B cell (primary cell): ENCODE measurements around the gene DEPDC4. TPM values are rescaled to one million over a fixed set of nuclear protein-coding genes. Genes with fewer than 3 reads are reported as not detected.
"Not testable (repeated sequence)": the region's sequence is repeated elsewhere in the genome, so short reads cannot be mapped to it uniquely, and the experiment has no call there.

ENCODE experiments used
- ATAC-seq: fragments of 200-7000 bp; cut with Tn5 transposase; one replicate; pipeline ENCODE4 v1.10.0; 2021; ENCODE audit warnings: low read depth, mild to moderate bottlenecking, moderate number of reproducible peaks, moderate library complexity
- CTCF ChIA-PET: fragments of 350-600 bp; sonication (Branson Sonifier 250); formaldehyde crosslinking; loops from one replicate; lab custom pipeline; 2021; ENCODE audit warnings: antibody characterized with exemption, inconsistent platforms; lab: Charles Lee
- POLR2A ChIA-PET: fragments of 350-600 bp; sonication (Branson Sonifier 250); formaldehyde crosslinking; loops from one replicate; lab custom pipeline; 2021; ENCODE audit warnings: antibody characterized with exemption; lab: Charles Lee
- DNase-seq: peaks from one replicate; pipeline ENCODE4 v3.0.0; 2013
- H2AFZ ChIP-seq: 2 replicates; pipeline ENCODE4 v1.6.1; 2012; ENCODE audit warnings: mild to moderate bottlenecking, low read depth, low read length; ENCODE audit not compliant: insufficient read depth, poor library complexity, severe bottlenecking
- H3K27ac ChIP-seq, 2 donors: 1 replicate in 1 of 2; 2 replicates in 1 of 2; pipeline ENCODE4 v1.5.1; 2012 to 2013; ENCODE audit warnings: low read length in 2 of 2, mild to moderate bottlenecking in 2 of 2, moderate library complexity in 1 of 2
- H3K27me3 ChIP-seq, 4 experiments: fragments of 200-600 bp in 1 of 4; sonication (generic) in 1 of 4; replicated peaks in 1 of 4; 1 replicate in 2 of 4; 2 replicates in 2 of 4; pipeline versions ENCODE4 v1.6.1 to v1.7.0; 2013 to 2016; ENCODE audit warnings: low read length in 3 of 4, mild to moderate bottlenecking in 2 of 4, mixed read lengths in 1 of 4, moderate library complexity in 1 of 4; ENCODE audit not compliant: insufficient read depth in 4 of 4, control insufficient read depth in 3 of 4; ENCODE audit errors: control extremely low read depth in 1 of 4
- H3K36me3 ChIP-seq, 2 experiments: replicated peaks in 1 of 2; 1 replicate in 1 of 2; 2 replicates in 1 of 2; pipeline versions ENCODE4 v1.6.1 to v1.7.1; 2013; ENCODE audit warnings: low read length in 1 of 2; ENCODE audit not compliant: insufficient read depth in 2 of 2, control insufficient read depth in 1 of 2; ENCODE audit errors: control extremely low read depth in 1 of 2, extremely low read depth in 1 of 2
- H3K4me1 ChIP-seq, 2 donors: fragments of 200-600 bp in 1 of 2; sonication (generic) in 1 of 2; 1 replicate in 1 of 2; 2 replicates in 1 of 2; pipeline versions ENCODE4 v1.5.1 to v1.6.1; 2013 to 2017; ENCODE audit warnings: low read length in 2 of 2; ENCODE audit not compliant: control insufficient read depth in 2 of 2, insufficient read depth in 2 of 2
- H3K4me2 ChIP-seq: replicated peaks from 2 replicates; pipeline ENCODE3; 2012; ENCODE audit warnings: mild to moderate bottlenecking, low read depth, low read length; ENCODE audit not compliant: poor library complexity, severe bottlenecking
- H3K4me3 ChIP-seq, 5 experiments: fragments of 200-600 bp in 1 of 5; sonication (generic) in 1 of 5; 1 replicate in 3 of 5; 2 replicates in 2 of 5; pipeline versions ENCODE4 v1.5.1 to v1.7.0; 2011 to 2016; ENCODE audit warnings: low read length in 4 of 5, mild to moderate bottlenecking in 4 of 5, low read depth in 2 of 5, control low read depth in 1 of 5, moderate library complexity in 1 of 5; ENCODE audit not compliant: insufficient read depth in 1 of 5; ENCODE audit errors: control extremely low read depth in 1 of 5, extremely low read depth in 1 of 5
- H3K79me2 ChIP-seq: fragments of 200-600 bp; sonication (generic); one replicate; pipeline ENCODE4 v1.6.0; 2016; ENCODE audit warnings: low read length; ENCODE audit not compliant: control insufficient read depth, insufficient read depth
- H3K9ac ChIP-seq: fragments of 200-600 bp; sonication (generic); 2 replicates; pipeline ENCODE4 v1.6.1; 2017; ENCODE audit warnings: mild to moderate bottlenecking, low read length, moderate library complexity
- H3K9me3 ChIP-seq, 3 donors: one replicate each; pipeline versions ENCODE4 v1.6.1 to v1.7.1; 2013; ENCODE audit warnings: low read length in 2 of 3; ENCODE audit not compliant: control insufficient read depth in 2 of 3, insufficient read depth in 1 of 3; ENCODE audit errors: control extremely low read depth in 1 of 3
- H4K20me1 ChIP-seq: 2 replicates; pipeline ENCODE4 v1.6.0; 2012; ENCODE audit warnings: mild to moderate bottlenecking, low read length; ENCODE audit not compliant: insufficient read depth, control insufficient read depth, poor library complexity, severe bottlenecking
- H3K27ac Mint-ChIP-seq: one replicate; pipeline ENCODE4 v1.8.0; 2021; ENCODE audit warnings: mixed read lengths
- H3K27me3 Mint-ChIP-seq: one replicate; pipeline ENCODE4 v1.8.0; 2021; ENCODE audit warnings: mixed read lengths
- H3K4me1 Mint-ChIP-seq: one replicate; pipeline ENCODE4 v1.8.0; 2021; ENCODE audit warnings: mixed read lengths
- H3K4me3 Mint-ChIP-seq: one replicate; pipeline ENCODE4 v1.8.0; 2021; ENCODE audit warnings: mixed read lengths
- H3K9me3 Mint-ChIP-seq: one replicate; pipeline ENCODE4 v1.8.0; 2022; ENCODE audit warnings: mixed read lengths; ENCODE audit not compliant: insufficient read depth
- EZH2 ChIP-seq: IDR thresholded peaks from 2 replicates; pipeline ENCODE4 v1.6.1; 2012; ENCODE audit warnings: borderline replicate concordance, low read depth, mild to moderate bottlenecking, moderate library complexity, low read length; ENCODE audit not compliant: insufficient read depth, poor library complexity, severe bottlenecking
- WGBS: methylation state at CpG from one replicate; pipeline ENCODE4 v1.1.5; 2013; ENCODE audit warnings: missing lambda C conversion rate; ENCODE audit not compliant: insufficient coverage; 5-methylcytosine and 5-hydroxymethylcytosine counted together
- intact Hi-C: fragments of 100-400 bp; cut with micrococcal nuclease; formaldehyde crosslinking; loops from one replicate; pipeline ENCODE4 v1.10.0; 2022
- polyA plus RNA-seq: library from polyadenylated mRNA; depleted of rRNA; stranded (reverse); fragments of >200 nt; gene quantifications from 2 replicates; pipeline ENCODE4 v1.2.3, GENCODE V29; 2012
- total RNA-seq, 2 donors: library from RNA; stranded (reverse); fragments of 120-200 nt in 1 of 2; gene quantifications; 1 replicate in 1 of 2; 2 replicates in 1 of 2; pipeline versions ENCODE4 v1.2.3 to v1.2.4, GENCODE V29; 2013 to 2022
- TF ChIP-seq, protein P1 (sequence below): fragments of 200-600 bp; IDR thresholded peaks from one replicate; pipeline ENCODE4 v1.8.0; 2022; ENCODE audit warnings: antibody characterized with exemption, mild to moderate bottlenecking

The DEPDC4 gene
- total and polyA plus RNA-seq, 2 donors (not counting 1 experiment from before 2014, with no cell fraction given), result 1.2 to 1.8 TPM

DNA sequence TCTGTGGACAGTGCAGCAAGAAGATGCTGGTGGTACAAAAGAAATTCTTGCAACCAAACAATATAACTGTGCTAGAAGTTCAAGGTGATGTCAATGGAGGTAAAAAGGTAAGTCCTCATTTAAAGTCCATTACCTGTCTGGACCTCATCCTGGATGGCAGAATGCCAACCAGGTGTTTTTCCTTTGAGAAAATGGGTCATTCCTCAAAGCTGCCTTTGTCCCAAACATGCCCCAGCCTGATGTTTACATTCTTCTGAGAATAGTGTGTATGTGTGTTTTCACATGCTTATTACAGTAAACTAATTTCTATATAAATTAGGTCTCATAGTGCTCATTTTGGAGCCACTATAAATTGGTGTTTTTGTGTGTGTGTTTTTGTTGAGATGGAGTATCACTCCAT lies 41.4 kb downstream of the DEPDC4 start:
- H3K4me1 Mint-ChIP-seq, result no peaks in the 10 kb centered on the region
- H3K4me3 Mint-ChIP-seq, result no peak overlapping the region
- Histone ChIP-seq H3K9ac (no peak overlapping the region), H3K9me3 (no peaks in the 10 kb centered on the region), H3K36me3 (peaks cover 1 to 22% of the 10 kb centered on the region in 2 experiments), H3K4me3 (no peak overlapping the region), H2AFZ (no peak overlapping the region), H3K27ac (no peak overlapping the region), H3K27me3 (no peaks in the 10 kb centered on the region), H4K20me1 (no peaks in the 10 kb centered on the region), H3K4me1 (no peaks in the 10 kb centered on the region), H3K4me2 (no peak overlapping the region), H3K79me2 (no peaks in the 10 kb centered on the region)
- intact Hi-C loops, result no loop called here
- no peak for DNase-seq
- ChIA-PET POLR2A (no interaction called here), CTCF (no interaction called here)
- no peak overlapping the region for H3K27ac Mint-ChIP-seq
- no peaks in the 10 kb centered on the region for H3K9me3 Mint-ChIP-seq
- no peaks in the 10 kb centered on the region for H3K27me3 Mint-ChIP-seq
- no peak for ATAC-seq
- TF ChIP-seq EZH2, result no peak
- TF ChIP-seq, protein P1, sequence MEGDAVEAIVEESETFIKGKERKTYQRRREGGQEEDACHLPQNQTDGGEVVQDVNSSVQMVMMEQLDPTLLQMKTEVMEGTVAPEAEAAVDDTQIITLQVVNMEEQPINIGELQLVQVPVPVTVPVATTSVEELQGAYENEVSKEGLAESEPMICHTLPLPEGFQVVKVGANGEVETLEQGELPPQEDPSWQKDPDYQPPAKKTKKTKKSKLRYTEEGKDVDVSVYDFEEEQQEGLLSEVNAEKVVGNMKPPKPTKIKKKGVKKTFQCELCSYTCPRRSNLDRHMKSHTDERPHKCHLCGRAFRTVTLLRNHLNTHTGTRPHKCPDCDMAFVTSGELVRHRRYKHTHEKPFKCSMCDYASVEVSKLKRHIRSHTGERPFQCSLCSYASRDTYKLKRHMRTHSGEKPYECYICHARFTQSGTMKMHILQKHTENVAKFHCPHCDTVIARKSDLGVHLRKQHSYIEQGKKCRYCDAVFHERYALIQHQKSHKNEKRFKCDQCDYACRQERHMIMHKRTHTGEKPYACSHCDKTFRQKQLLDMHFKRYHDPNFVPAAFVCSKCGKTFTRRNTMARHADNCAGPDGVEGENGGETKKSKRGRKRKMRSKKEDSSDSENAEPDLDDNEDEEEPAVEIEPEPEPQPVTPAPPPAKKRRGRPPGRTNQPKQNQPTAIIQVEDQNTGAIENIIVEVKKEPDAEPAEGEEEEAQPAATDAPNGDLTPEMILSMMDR, result no peak

DNA sequence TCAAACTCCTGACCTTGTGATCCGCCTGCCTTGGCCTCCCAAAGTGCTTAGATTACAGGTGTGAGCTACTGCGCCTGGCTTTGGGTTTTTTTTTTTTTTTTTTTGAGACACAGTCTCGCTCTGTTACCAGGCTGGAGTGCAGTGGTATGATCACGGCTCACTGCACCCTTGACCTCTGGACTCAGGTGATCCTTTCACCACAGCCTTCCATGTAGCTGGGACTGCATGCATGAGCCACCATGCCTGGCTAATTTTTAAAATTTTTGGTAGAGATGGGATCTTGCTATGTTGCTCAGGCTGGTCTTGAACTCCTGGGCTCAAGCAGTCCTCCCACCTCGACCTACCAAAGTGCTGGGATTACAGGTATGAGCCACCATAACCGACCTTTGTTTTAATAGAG lies 44.7 kb downstream of the DEPDC4 start:
- H3K9me3 ChIP-seq, POLR2A ChIA-PET, H3K27me3 ChIP-seq, H3K4me3 ChIP-seq, H3K9me3 Mint-ChIP-seq, H3K4me1 Mint-ChIP-seq, H3K9ac ChIP-seq, intact Hi-C loops, H3K27ac ChIP-seq, H3K79me2 ChIP-seq, ATAC-seq, H3K4me1 ChIP-seq, H4K20me1 ChIP-seq, H3K4me3 Mint-ChIP-seq, CTCF ChIA-PET, H3K27ac Mint-ChIP-seq, H3K4me2 ChIP-seq, DNase-seq, H3K27me3 Mint-ChIP-seq, H2AFZ ChIP-seq: not testable (repeated sequence)
- peaks cover 8 to 48% of the 10 kb centered on the region in 2 experiments for H3K36me3 ChIP-seq
- 93% methylated on average over 6 of the region's 6 CpGs for WGBS
